Activated CD8-positive, alpha-beta T cell treated with anti-CD3 and anti-CD28 coated beads, Interleukin-2, amount 10 ng/mL, durations not matched to agents 7 days and 5 days (primary cell): ENCODE measurements around the gene LIF. TPM values are rescaled to one million over a fixed set of nuclear protein-coding genes. Genes with fewer than 3 reads are reported as not detected.

Experiments
- ATAC-seq: fragments of 150-1000 bp; cut with Tn5 transposase; one replicate; pipeline ENCODE4 v1.10.0; 2021; ENCODE audit warnings: moderate library complexity
- CTCF ChIA-PET: fragments of 350-600 bp; sonication (Branson Sonifier 250); formaldehyde crosslinking; loops from one replicate; lab custom pipeline; 2021; ENCODE audit warnings: antibody characterized with exemption; lab: Charles Lee
- POLR2A ChIA-PET: fragments of 350-600 bp; sonication (Branson Sonifier 250); formaldehyde crosslinking; loops from one replicate; lab custom pipeline; 2021; ENCODE audit warnings: antibody characterized with exemption; lab: Charles Lee
- DNase-seq: peaks from one replicate; pipeline ENCODE4 v3.0.0-alpha.2; 2020
- H3K27ac Mint-ChIP-seq: one replicate; pipeline ENCODE4 v1.8.0; 2021; ENCODE audit warnings: mild to moderate bottlenecking, mixed read lengths
- H3K27me3 Mint-ChIP-seq: one replicate; pipeline ENCODE4 v1.8.0; 2021; ENCODE audit warnings: low read depth, mixed read lengths
- H3K36me3 Mint-ChIP-seq: one replicate; pipeline ENCODE4 v1.8.0; 2021; ENCODE audit warnings: low read depth, mixed read lengths
- H3K4me1 Mint-ChIP-seq: one replicate; pipeline ENCODE4 v1.8.0; 2021; ENCODE audit warnings: low read depth, mixed read lengths
- H3K4me3 Mint-ChIP-seq: one replicate; pipeline ENCODE4 v1.8.0; 2021; ENCODE audit warnings: mild to moderate bottlenecking, mixed read lengths
- H3K9me3 Mint-ChIP-seq: one replicate; pipeline ENCODE4 v1.8.0; 2022; ENCODE audit warnings: mixed read lengths; ENCODE audit not compliant: insufficient read depth
- total RNA-seq, 2 experiments: library from RNA; stranded (reverse); gene quantifications; one replicate each; pipeline ENCODE4 v1.2.3, GENCODE V29; 2021

Gene LIF
- total RNA-seq, 2 experiments from 2014 or later: 532 to 569 TPM

DNA sequence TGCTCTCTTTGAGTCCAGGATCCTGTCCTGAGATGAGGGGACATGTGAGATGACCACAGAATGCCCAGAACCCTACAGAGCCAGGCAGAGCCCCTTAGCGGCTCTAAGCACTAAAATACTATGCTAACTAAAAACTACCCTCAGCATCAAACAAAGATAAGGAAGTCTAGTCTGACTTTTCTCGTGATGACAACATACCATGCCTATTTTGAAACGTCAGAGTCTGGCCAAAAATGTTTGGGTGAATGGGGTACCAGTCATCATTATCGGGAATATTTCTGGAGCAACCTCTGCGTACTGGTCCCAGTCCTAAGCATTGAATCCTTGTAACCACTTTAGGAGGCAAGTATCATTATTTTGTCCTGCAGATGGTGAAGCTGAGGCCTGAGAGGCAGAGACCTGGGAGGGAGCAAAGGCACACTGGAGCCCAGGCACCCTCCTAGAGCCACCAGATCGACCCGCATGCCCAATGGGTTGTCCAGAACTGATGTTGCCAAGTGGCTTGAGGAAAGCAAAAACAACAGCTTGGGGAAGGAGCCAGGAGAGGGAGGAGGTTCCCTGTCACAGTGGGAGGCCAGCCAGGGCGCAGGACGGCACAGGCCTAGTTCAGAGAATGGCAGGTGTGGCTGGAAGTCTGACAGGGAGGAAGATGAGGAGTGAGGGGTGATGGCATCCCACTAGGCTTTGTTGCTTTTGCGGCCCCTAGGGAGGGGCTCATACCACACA lies 27.3 kb upstream of the LIF start:
- Mint-ChIP-seq H3K4me1 (peaks cover 70% of the 10 kb centered on the region), H3K36me3 (peaks cover 70% of the 10 kb centered on the region), H3K4me3 (no peak overlapping the region), H3K27me3 (peaks cover under 1% of the 10 kb centered on the region), H3K9me3 (no peaks in the 10 kb centered on the region), H3K27ac (peak overlapping the region; percentile 12)
- POLR2A ChIA-PET: no interaction called here
- DNase-seq: no peak
- CTCF ChIA-PET: interaction anchor here (1.3 kb wide), 1 partner anchor 648 kb away, joined by 3 read pairs; no protein-coding TSS in a partner anchor
- no peak for ATAC-seq

DNA sequence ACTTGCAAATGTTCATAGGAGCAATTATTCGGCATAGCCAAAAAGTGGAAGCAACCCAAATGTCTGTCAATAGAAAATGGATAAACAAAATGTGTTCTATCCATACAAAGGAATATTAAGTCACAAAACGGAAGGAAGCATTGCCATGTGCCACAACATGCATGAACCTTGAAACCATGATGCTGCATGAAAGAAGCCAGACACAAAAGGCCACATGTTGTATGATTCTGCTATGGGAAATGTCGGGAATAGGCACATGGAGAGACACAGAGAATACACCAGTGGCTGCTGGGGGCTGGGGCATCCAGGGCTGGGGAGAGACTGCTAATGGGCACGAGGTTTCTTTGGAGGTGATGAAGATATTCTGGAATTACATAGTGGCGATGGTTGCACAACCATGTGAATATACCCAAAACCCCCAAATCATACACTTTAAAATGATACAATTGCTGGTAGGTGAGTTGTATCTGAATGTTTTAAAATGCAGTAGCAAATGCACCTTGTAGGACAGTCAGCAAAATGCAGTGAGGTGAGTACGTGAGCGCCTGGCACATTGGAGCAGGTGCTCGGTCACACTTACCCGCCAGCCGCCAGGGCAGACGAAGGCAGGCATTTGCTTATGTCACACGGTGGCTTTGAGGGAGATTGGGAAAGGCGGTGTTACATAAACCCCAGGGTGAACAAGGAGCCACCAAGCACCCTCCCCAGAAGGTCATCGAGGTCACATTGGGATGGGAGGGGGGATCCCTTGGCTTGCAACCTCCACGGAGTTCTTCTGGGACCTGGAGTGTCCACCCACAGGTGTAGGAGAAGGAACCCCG lies 26.4 kb upstream of the LIF start:
- no peaks in the 10 kb centered on the region for H3K9me3 Mint-ChIP-seq
- DNase-seq (no peak), ATAC-seq (no peak)
- POLR2A ChIA-PET: no interaction called here
- H3K27me3 Mint-ChIP-seq: no peaks in the 10 kb centered on the region
- peaks cover 73% of the 10 kb centered on the region for H3K36me3 Mint-ChIP-seq
- peak overlapping the region; percentile 18 for H3K27ac Mint-ChIP-seq
- H3K4me1 Mint-ChIP-seq: peaks cover 72% of the 10 kb centered on the region
- CTCF ChIA-PET: interaction anchor here (1.4 kb wide), 1 partner anchor 15 kb away, joined by 5 read pairs; no protein-coding TSS in a partner anchor
- no peak overlapping the region for H3K4me3 Mint-ChIP-seq

DNA sequence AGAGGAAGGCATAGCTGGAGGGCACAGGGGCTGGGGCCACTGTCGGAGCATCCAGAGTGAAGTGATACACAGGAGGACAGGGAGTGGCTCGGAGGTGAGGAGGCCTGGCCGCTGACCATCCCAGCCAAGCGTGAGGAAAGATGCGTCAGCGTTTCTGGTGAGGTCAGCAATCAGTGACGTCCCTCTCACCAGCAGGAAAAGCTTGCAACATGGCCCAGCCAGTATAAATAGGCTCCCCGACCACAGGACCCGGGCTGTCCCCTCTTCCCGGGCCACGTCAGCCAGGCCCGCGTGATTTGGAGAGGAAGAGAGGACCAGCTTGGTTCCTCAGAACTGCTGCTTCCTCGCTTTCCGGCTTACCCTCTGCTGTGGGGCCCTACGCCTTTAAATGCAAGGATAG lies 24.3 kb upstream of the LIF start:
- DNase-seq (no peak), ATAC-seq (no peak)
- Mint-ChIP-seq H3K9me3 (no peaks in the 10 kb centered on the region), H3K4me3 (no peak overlapping the region), H3K4me1 (peaks cover 59% of the 10 kb centered on the region), H3K27me3 (no peaks in the 10 kb centered on the region), H3K36me3 (peaks cover 76% of the 10 kb centered on the region), H3K27ac (peak overlapping the region; percentile 4)
- CTCF ChIA-PET: interaction anchor here (1.4 to 1.7 kb wide), 2 partner anchors 9 to 18 kb away, joined by 5 to 6 read pairs; no protein-coding TSS in a partner anchor
- POLR2A ChIA-PET: interaction anchor here (1.2 kb wide), 1 partner anchor 13 kb away, joined by 4 read pairs; no protein-coding TSS in a partner anchor

DNA sequence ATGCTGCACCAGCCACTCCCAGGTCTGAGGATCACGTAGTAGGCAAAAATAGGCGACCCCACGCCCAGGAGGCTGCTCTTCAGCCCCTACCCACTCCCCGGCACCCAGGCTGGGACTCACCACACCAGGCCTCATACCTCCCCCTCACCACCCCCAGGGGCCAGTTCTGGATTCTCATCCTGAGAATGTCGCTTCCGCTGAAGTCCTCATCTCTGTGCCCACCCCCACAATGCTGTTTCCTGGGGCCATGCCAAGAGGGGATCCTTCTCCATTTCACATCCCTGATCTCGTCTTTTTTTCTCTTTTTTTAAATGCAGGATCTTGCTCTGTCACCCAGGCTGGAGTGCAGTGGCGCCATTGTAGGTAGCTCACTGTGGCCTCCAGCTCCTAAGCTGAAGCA lies 21.8 kb upstream of the LIF start:
- POLR2A ChIA-PET: interaction anchor here (1.0 to 1.6 kb wide), 3 partner anchors 10 to 88 kb away, joined by 3 to 12 read pairs (median 4); no protein-coding TSS in a partner anchor

DNA sequence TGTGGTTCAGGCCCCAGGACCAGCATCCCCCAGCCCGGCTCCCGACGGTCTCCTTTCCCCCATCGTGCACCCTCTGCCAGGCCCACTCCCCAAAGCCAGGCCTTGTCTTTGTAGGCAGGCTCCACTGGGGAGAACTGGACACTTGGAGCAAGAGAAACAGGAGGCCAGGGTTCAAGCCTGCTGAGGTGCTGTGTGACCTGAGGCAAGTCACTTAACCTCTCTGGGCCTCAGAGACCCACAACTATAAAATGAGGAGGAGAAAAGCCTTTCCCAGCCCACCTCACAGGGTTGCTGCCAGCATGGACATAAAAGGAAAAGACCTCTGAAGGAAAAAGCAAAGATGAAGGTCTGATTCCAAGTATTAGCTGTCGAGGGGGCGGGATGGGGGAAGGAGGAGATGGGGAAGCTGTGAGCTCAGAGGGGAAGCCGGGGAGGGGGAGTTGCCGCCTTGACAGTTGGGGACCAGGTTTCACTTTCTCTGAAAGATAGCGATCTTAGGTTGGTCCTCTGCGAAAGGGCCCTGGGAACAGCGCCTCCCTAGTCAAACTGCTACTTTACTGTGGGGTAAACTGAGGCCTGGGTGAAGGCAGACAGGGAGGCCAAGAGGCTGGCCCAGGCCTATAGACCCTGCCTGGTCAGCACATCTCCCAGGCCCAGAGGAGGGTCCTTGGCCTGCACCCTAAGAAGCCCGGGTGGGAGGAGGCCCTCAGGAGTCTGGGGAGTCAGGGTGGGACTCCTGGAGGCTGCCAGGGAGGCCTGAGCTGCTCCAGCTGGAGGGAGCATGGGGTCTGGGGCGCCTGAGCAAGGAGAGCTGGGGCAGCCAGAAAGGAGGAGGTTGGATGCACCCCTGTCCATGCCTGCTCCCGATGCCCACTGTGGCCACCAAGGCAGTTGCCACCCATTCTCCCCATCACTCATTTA lies 21.1 kb upstream of the LIF start:
- DNase-seq: peak; percentile 86
- H3K27me3 Mint-ChIP-seq: no peaks in the 10 kb centered on the region
- peaks cover 85% of the 10 kb centered on the region for H3K36me3 Mint-ChIP-seq
- peak overlapping the region; percentile 96 for H3K4me3 Mint-ChIP-seq
- POLR2A ChIA-PET: interaction anchor here (0.5 to 1.7 kb wide), 15 partner anchors 8 to 403 kb away, joined by 3 to 12 read pairs (median 3); partner anchors contain the start of genes CCDC157, SF3A1 and TBC1D10A
- peak; percentile 17 for ATAC-seq
- H3K4me1 Mint-ChIP-seq: peaks cover 49% of the 10 kb centered on the region
- H3K27ac Mint-ChIP-seq: peak overlapping the region; percentile 97
- no peaks in the 10 kb centered on the region for H3K9me3 Mint-ChIP-seq
- CTCF ChIA-PET: interaction anchor here (0.9 to 2.3 kb wide), 14 partner anchors 9 to 159 kb away, joined by 3 to 25 read pairs (median 4); partner anchors contain the start of genes CASTOR1, CCDC157, RNF215 and SF3A1

More for the DNA sequence above, 21.8 kb upstream of the LIF start:
- H3K4me1 Mint-ChIP-seq: peaks cover 49% of the 10 kb centered on the region
- no peaks in the 10 kb centered on the region for H3K9me3 Mint-ChIP-seq
- no peak for ATAC-seq
- H3K27me3 Mint-ChIP-seq: no peaks in the 10 kb centered on the region
- peak overlapping the region; percentile 97 for H3K27ac Mint-ChIP-seq
- peaks cover 84% of the 10 kb centered on the region for H3K36me3 Mint-ChIP-seq
- no peak for DNase-seq
- peak overlapping the region; percentile 96 for H3K4me3 Mint-ChIP-seq
- CTCF ChIA-PET: interaction anchor here (0.8 to 2.3 kb wide), 10 partner anchors 9 to 160 kb away, joined by 3 to 25 read pairs (median 4); partner anchors contain the start of genes CASTOR1 and RNF215

DNA sequence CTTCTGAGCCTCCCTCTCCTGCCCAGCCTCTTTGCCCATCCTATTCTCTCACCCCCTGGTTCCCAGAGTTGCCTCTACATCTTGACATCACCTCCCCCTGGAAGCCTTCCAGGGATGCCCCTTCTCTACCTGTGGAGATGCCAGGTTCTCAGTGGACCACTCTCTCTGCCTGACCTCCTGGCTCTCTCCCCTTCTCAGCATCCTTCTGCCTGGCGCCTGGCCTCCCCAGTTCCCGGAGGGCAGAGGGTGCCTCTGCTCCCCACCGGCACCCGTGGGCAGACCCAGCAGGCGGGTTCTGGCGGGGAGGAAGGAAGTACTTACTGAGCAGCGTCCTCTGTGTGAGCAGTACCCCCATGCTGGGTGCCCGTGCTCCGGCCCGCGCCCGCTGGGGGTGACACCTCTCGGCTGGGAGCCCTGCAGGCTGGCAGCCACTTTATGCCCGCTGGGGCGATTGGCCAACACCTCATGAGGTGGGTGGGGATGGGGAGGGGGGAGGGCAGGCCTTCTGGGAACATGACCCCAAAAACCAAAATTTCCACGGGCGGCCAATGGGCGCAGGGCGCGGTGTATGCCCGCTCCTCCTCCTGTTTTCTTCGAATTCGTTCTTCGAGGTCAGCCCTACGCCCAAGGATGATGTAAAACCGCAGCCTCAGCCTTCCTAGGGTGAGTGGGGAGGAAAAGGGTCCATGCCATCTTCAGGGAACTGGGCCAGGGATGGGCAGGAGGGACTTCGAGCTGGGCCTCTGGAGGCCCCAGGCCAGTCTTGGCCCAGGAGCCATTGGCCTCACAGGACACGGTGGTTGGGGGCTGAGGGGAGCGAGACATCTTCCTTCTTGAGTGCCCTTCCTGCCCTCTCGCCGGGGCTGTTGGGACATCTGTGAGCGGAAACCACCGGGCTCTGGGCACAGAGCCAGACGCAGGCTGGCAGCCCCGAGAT lies 20.2 kb upstream of the LIF start, which contains the start of gene OSM:
TSS of gene OSM (minus strand) at position 407 of the 937 bp plus-strand sequence. CDS start at position 355, 52 bp downstream.
- H3K36me3 Mint-ChIP-seq: peaks cover 90% of the 10 kb centered on the region
- H3K4me1 Mint-ChIP-seq: peaks cover 53% of the 10 kb centered on the region
- H3K4me3 Mint-ChIP-seq: peak within 1 kb of the TSS; percentile 96
- peak; percentile 57 for ATAC-seq
- POLR2A ChIA-PET: interaction anchor here (0.5 to 1.7 kb wide), 13 partner anchors 9 to 404 kb away, joined by 3 to 12 read pairs (median 3); partner anchors contain the start of genes CCDC157, RNF215 and SF3A1
- CTCF ChIA-PET: interaction anchor here (0.9 to 2.3 kb wide), 13 partner anchors 10 to 158 kb away, joined by 3 to 25 read pairs (median 4); partner anchors contain the start of genes CASTOR1, CCDC157, RNF215 and SF3A1
- peak; percentile 92 for DNase-seq
- no peaks in the 10 kb centered on the region for H3K27me3 Mint-ChIP-seq
- peak within 1 kb of the TSS; percentile 97 for H3K27ac Mint-ChIP-seq
- H3K9me3 Mint-ChIP-seq: no peaks in the 10 kb centered on the region

DNA sequence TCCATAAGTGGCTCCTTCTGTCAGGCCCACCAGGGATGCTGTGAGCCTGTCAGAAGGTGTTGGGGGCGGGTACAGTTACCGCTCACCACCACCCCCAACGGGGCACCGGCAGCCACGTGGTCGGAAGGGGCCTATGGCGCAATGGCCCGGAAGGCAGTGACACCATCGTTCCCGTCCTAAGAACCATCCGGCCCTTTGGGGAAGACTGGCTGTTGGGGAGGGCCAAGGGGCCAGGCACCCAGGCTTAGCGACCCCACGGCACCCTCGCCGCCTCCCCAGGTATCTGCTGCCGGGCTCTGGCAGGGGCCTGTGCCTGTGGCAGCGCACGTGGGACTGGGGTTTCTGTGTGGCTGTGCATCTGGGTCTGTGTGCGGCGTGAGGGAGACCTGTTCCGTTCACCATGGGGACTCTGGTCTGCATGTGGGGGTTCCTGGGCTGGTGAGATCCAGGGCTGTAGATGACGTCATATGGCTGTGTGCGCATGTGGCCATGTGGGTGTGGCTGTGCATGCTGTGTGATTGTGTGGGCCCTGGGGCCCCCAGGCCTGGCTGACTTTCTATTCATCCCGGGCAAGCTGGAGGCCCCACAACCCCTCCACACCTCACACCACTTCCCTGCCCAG lies 19.4 kb upstream of the LIF start:
- ATAC-seq (peak; percentile 70), DNase-seq (peak; percentile 91)
- H3K9me3 Mint-ChIP-seq: no peaks in the 10 kb centered on the region
- ChIA-PET POLR2A (interaction anchor here (0.8 to 1.7 kb wide), 3 partner anchors 14 to 122 kb away, joined by 3 to 10 read pairs (median 4); partner anchors contain the start of gene RNF215), CTCF (interaction anchor here (3.4 kb wide), 1 partner anchor 22 kb away, joined by 60 read pairs; the partner anchor contains the start of gene CASTOR1)
- H3K4me3 Mint-ChIP-seq: peak overlapping the region; percentile 96
- no peaks in the 10 kb centered on the region for H3K27me3 Mint-ChIP-seq
- peaks cover 89% of the 10 kb centered on the region for H3K36me3 Mint-ChIP-seq
- peak overlapping the region; percentile 97 for H3K27ac Mint-ChIP-seq
- H3K4me1 Mint-ChIP-seq: peaks cover 55% of the 10 kb centered on the region

DNA sequence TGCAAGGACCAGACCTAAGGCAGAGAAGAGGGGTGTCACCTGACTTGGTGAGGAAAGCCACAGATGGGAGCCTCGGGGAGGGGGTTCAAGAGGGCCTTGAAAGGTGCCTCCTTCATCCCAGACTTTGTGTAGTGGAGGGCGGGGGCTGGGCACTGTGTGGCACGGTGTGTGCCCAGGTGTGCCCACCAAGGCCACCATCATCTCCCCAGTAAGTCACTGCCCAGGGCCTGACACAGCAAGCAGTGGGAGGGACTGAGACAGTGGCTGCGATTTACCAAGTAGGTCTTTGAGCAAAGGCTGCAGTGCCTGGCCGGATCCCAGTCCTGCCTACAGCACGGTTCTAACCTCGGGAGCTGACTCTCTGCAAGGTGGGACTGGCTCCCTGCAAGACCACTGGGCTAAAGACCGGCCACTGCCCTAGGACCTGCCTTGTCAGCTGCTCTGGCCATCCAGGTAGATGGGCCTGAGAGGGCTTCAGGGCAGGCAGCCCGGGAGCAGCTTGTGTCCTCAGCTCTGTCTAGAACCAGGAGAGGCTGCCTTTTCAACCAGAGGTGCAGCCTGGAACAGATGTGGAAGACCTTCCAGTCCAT lies 18.7 kb upstream of the LIF start:
- Mint-ChIP-seq H3K9me3 (no peaks in the 10 kb centered on the region), H3K27me3 (no peaks in the 10 kb centered on the region), H3K27ac (peak overlapping the region; percentile 97), H3K4me3 (peak overlapping the region; percentile 96), H3K4me1 (peaks cover 57% of the 10 kb centered on the region), H3K36me3 (peaks cover 83% of the 10 kb centered on the region)
- DNase-seq (no peak), ATAC-seq (no peak)
- ChIA-PET POLR2A (interaction anchor here (0.8 to 2.7 kb wide), 3 partner anchors 13 to 108 kb away, joined by 3 to 17 read pairs (median 4); partner anchors contain the start of gene CASTOR1), CTCF (interaction anchor here (0.8 to 4.9 kb wide), 5 partner anchors 19 to 260 kb away, joined by 3 to 60 read pairs (median 6); partner anchors contain the start of genes CASTOR1 and RNF215)

DNA sequence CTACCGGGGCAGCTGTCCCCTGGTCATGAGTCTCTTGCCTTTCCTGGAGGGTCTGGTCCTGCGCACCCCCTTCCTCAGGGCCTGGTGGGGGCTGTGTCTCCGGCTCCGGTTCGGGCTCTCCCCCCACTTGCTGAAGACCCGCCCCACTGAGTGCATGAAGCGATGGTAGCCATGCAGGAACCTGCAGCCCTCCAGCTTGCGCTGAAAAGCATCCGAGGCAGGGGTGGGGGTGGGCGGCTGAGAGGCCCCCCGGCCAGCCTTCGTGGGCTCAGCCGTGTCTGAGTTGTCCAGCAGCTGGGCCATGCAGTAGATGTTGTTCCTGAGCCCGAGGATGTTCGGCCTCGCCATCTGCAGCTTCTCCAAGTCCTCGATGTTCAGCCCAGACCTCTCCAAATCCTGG lies 17.3 kb upstream of the LIF start:
- ATAC-seq: no peak
- no peak for DNase-seq
- Mint-ChIP-seq H3K9me3 (no peaks in the 10 kb centered on the region), H3K4me3 (peak overlapping the region; percentile 96), H3K36me3 (peaks cover 71% of the 10 kb centered on the region), H3K27me3 (no peaks in the 10 kb centered on the region), H3K4me1 (peaks cover 61% of the 10 kb centered on the region), H3K27ac (peak overlapping the region; percentile 97)
- POLR2A ChIA-PET: interaction anchor here (1.3 to 2.7 kb wide), 2 partner anchors 19 to 23 kb away, joined by 4 to 17 read pairs; partner anchors contain the start of gene CASTOR1
- CTCF ChIA-PET: interaction anchor here (0.7 to 4.9 kb wide), 30 partner anchors 9 to 659 kb away, joined by 3 to 60 read pairs (median 5); partner anchors contain the start of genes CASTOR1, CCDC157, RNF215 and SF3A1
